ENCODE measurements around the gene USP44. TPM values are rescaled to one million over a fixed set of nuclear protein-coding genes. Genes with fewer than 3 reads are reported as not detected.

The USP44 gene
- total and polyA plus RNA-seq, 2 of the 8 experiments (the other 6 are each of a cell fraction or from before 2014, with no cell fraction given) = 129 to 197 TPM

- Histone ChIP-seq H3K36me3 (ENCODE audit: control insufficient read depth in 2 of 4, insufficient read depth in 4 of 4, low read length in 3 of 4) (peaks cover 16 to 76% (median 56%) of the 10 kb centered on the region in 4 experiments), H3K56ac (replicated peaks; ENCODE audit: insufficient read length, low read depth, low read length) (no peak overlapping the region), H2BK12ac (ENCODE audit: low read depth, low read length) (no peak overlapping the region), H3K79me2 (ENCODE audit: control insufficient read depth in 1 of 2, insufficient read depth in 2 of 2, low read length in 2 of 2) (peaks cover 0 to 18% of the 10 kb centered on the region in 2 experiments; a peak in 1 of 4 replicates), H4K8ac (ENCODE audit: extremely low read depth, insufficient read depth, low read length) (no peak overlapping the region), H3K23ac (ENCODE audit: insufficient read length) (no peak overlapping the region), H3K23me2 (ENCODE audit: low read depth, low read length) (no peaks in the 10 kb centered on the region), H2AK5ac (ENCODE audit: low read depth, low read length) (no peak overlapping the region), H3K79me1 (ENCODE audit: low read depth, low read length) (no peaks in the 10 kb centered on the region; the same call in 1 of the 2 replicates), H2BK20ac (ENCODE audit: low read length) (no peak overlapping the region), H3K4me1 (replicated peaks in 1 of 4; ENCODE audit: control insufficient read depth in 3 of 4, insufficient read depth in 4 of 4, low read length in 3 of 4) (peaks cover 0 to 5% (median under 1%) of the 10 kb centered on the region in 4 experiments; a peak in 1 of 7 replicates), H3K4me3 (ENCODE audit: extremely low read depth in 1 of 4, insufficient read depth in 2 of 4, low read depth in 3 of 4, low read length in 4 of 4) (no peak overlapping the region), H3K9me3 (ENCODE audit: insufficient read depth in 2 of 2, low read depth in 1 of 2, low read length in 1 of 2) (no peaks in the 10 kb centered on the region), H4K5ac (ENCODE audit: insufficient read length, low read depth, low read length) (no peak overlapping the region), H3K9ac (replicated peaks in 1 of 4; ENCODE audit: extremely low read depth in 1 of 4, low read depth in 3 of 4, low read length in 3 of 4) (no peak overlapping the region), H3K27ac (ENCODE audit: low read depth, low read length) (no peak overlapping the region), H2AFZ (ENCODE audit: low read length) (no peak overlapping the region), H2BK15ac (ENCODE audit: low read length) (no peak overlapping the region), H2BK120ac (replicated peaks; ENCODE audit: low read depth, low read length) (no peak overlapping the region), H4K20me1 (replicated peaks in 1 of 2; ENCODE audit: control insufficient read depth in 1 of 2, insufficient read depth in 2 of 2, low read length in 2 of 2) (peaks cover 0 to 5% of the 10 kb centered on the region in 2 experiments), H3K27me3 (replicated peaks in 1 of 4; ENCODE audit: control insufficient read depth in 3 of 4, extremely low read depth in 1 of 4, insufficient read depth in 3 of 4, low read length in 3 of 4) (no peaks in the 10 kb centered on the region), H3K18ac (ENCODE audit: extremely low read depth, low read length) (no peak overlapping the region), H3K14ac (ENCODE audit: insufficient read length) (no peak overlapping the region), H3K4ac (replicated peaks; ENCODE audit: insufficient read length, low read depth, low read length) (no peak overlapping the region), H2BK5ac (ENCODE audit: low read depth, low read length) (no peak overlapping the region), H3K4me2 (ENCODE audit: insufficient read depth in 1 of 2, low read depth in 2 of 2, low read length in 2 of 2) (no peak overlapping the region), H4K91ac (replicated peaks; ENCODE audit: insufficient read length, low read length) (no peak overlapping the region)
- ChIA-PET POLR2A (ENCODE audit: partially characterized antibody) (interaction anchor here (1.1 to 1.4 kb wide), 2 partner anchors 13 to 45 kb away, joined by 5 to 7 read pairs; partner anchors contain the start of gene METAP2), CTCF (ENCODE audit: partially characterized antibody) (no interaction called here)
- no peak for FAIRE-seq
- DNase-seq (ENCODE audit: low read depth in 1 of 2, low spot score in 2 of 2) = no peak
- TF ChIP-seq MAX (IDR thresholded peaks at IDR 0.05) (no peak), YY1 (IDR thresholded peaks at IDR 0.05; ENCODE audit: low read depth, low read length) (no peak), CBX8 (IDR thresholded peaks at IDR 0.05; ENCODE audit: borderline replicate concordance, low read depth, low read length) (no peak), KDM1A (IDR thresholded peaks at IDR 0.05; ENCODE audit: borderline replicate concordance, low read length) (no peak), EP300 (IDR thresholded peaks at IDR 0.05; ENCODE audit: borderline replicate concordance in 1 of 2, low read depth in 2 of 2, low read length in 2 of 2) (no peak), ATF2 (IDR thresholded peaks at IDR 0.05; ENCODE audit: low read length) (no peak), ZNF274 (IDR thresholded peaks at IDR 0.05; ENCODE audit: borderline replicate concordance, extremely low read depth, low read length) (no peak), CTCF (IDR thresholded peaks at IDR 0.05; ENCODE audit: control extremely low read depth in 1 of 3, insufficient read depth in 1 of 3, low read depth in 1 of 3, low read length in 3 of 3) (no peak), POLR2AphosphoS5 (IDR thresholded peaks at IDR 0.05; ENCODE audit: low read depth, low read length) (no peak), SIRT6 (IDR thresholded peaks at IDR 0.05; ENCODE audit: low read length) (no peak), TCF12 (IDR thresholded peaks at IDR 0.05; ENCODE audit: low read depth, low read length) (no peak)
Measured at GRCh38 chr12:95518944-95519343, 32.3 kb downstream of the USP44 start.
